Gastrocnemius medialis (tissue), 4 donors: ENCODE data around the gene FHOD3. TPM values are rescaled to one million over a fixed set of nuclear protein-coding genes. Genes with fewer than 3 reads are reported as not detected.

Source experiments
- ATAC-seq, 2 donors: fragments of 150-250 bp; one replicate each; pipeline ENCODE4 v1.9.1; 2016
- DNase-seq, 2 donors: peaks; one replicate each; pipeline ENCODE4 v3.0.0-alpha.2; 2019
- H3K27ac ChIP-seq, 4 donors: fragments of 200-600 bp; sonication (generic); 1 replicate in 1 of 4; 2 replicates in 3 of 4; pipeline ENCODE4 v1.5.1; 2016 to 2018; ENCODE audit warnings: mild to moderate bottlenecking in 2 of 4, moderate library complexity in 1 of 4
- H3K27me3 ChIP-seq, 3 donors: fragments of 200-600 bp; sonication (generic) in 2 of 3; 1 replicate in 1 of 3; 2 replicates in 2 of 3; pipeline versions ENCODE4 v1.5.1 to v1.6.0; 2016 to 2019; ENCODE audit warnings: mild to moderate bottlenecking in 1 of 3, moderate library complexity in 1 of 3
- H3K36me3 ChIP-seq, 2 donors: fragments of 200-600 bp; sonication (generic) in 1 of 2; one replicate each; pipeline ENCODE4 v1.5.1; 2017 to 2018
- H3K4me1 ChIP-seq, 2 donors: fragments of 200-600 bp; sonication (generic) in 1 of 2; one replicate each; pipeline ENCODE4 v1.5.1; 2016 to 2017; ENCODE audit warnings: mild to moderate bottlenecking in 2 of 2
- H3K4me3 ChIP-seq, 4 donors: fragments of 200-600 bp; sonication (generic) in 3 of 4; 1 replicate in 1 of 4; 2 replicates in 3 of 4; pipeline ENCODE4 v1.5.1; 2016 to 2019; ENCODE audit warnings: mild to moderate bottlenecking in 2 of 4
- H3K9me3 ChIP-seq, 3 donors: fragments of 200-600 bp; sonication (generic) in 2 of 3; 1 replicate in 1 of 3; 2 replicates in 2 of 3; pipeline ENCODE4 v1.5.1; 2016 to 2019
- CTCF ChIP-seq, 5 experiments: fragments of 450-650 bp in 3 of 5; fragments of 200-600 bp in 2 of 5; sonication (generic) in 2 of 5; IDR thresholded peaks in 4 of 5; conservative IDR thresholded peaks in 1 of 5; 1 replicate in 4 of 5; 2 replicates in 1 of 5; pipeline ENCODE4 v1.5.1; 2016 to 2019; ENCODE audit warnings: antibody characterized with exemption in 5 of 5, mild to moderate bottlenecking in 3 of 5, moderate library complexity in 3 of 5
- POLR2A ChIP-seq, 2 donors: fragments of 450-650 bp; IDR thresholded peaks; one replicate each; pipeline ENCODE4 v1.6.1; 2017; ENCODE audit warnings: antibody characterized with exemption in 2 of 2, mild to moderate bottlenecking in 2 of 2, moderate library complexity in 2 of 2
- in situ Hi-C, 4 donors: fragments of 200-750 bp; cut with MboI; loops; one replicate each; pipeline versions ENCODE4 v1.15.0 to v1.8.0; 2017; ENCODE audit warnings: low sequenced_read_pairs in 4 of 4
- intact Hi-C: fragments of 100-400 bp; cut with DNase I; formaldehyde crosslinking; loops from one replicate; pipeline ENCODE4 v1.15.1; 2023; ENCODE audit warnings: low total_unique reads
- total RNA-seq, 4 donors: library from RNA; depleted of rRNA; stranded (reverse); fragments of >200 nt; gene quantifications; one replicate each; pipeline versions ENCODE4 v1.1.0 to v1.2.3, GENCODE V29; 2016

FHOD3 gene
- total RNA-seq, 4 donors from 2014 or later, result 10.0 to 32.5 (median 17.0) TPM

- no peaks in the 10 kb centered on the region for H3K36me3 ChIP-seq
- no peak for DNase-seq
- in situ Hi-C loops (no loop called here), intact Hi-C loops (no loop called here)
- TF ChIP-seq POLR2A (IDR thresholded peaks at IDR 0.05), result no peak
- TF ChIP-seq CTCF (IDR thresholded peaks at IDR 0.05 in 4 of 5, conservative IDR thresholded peaks at IDR 0.05 in 1 of 5), result no peak
- no peaks in the 10 kb centered on the region for H3K4me1 ChIP-seq
- H3K27me3 ChIP-seq, result no peaks in the 10 kb centered on the region
- no peak overlapping the region for H3K4me3 ChIP-seq
- no peaks in the 10 kb centered on the region for H3K9me3 ChIP-seq
- ATAC-seq, result no peak
- no peak overlapping the region for H3K27ac ChIP-seq
These were observed 446.9 kb downstream of the FHOD3 start for GRCh38 chr18:36744261-36744876.

- ATAC-seq, result no peak
These were observed 447.9 kb downstream of the FHOD3 start for GRCh38 chr18:36745219-36745975.

GRCh38 chr18:36752929-36753865, 455.7 kb downstream of the FHOD3 start:
- Histone ChIP-seq H3K4me1 (peaks cover 5 to 14% of the 10 kb centered on the region in 2 donors), H3K9me3 (no peaks in the 10 kb centered on the region), H3K27me3 (no peaks in the 10 kb centered on the region), H3K4me3 (no peak overlapping the region), H3K36me3 (no peaks in the 10 kb centered on the region), H3K27ac (no peak overlapping the region)
- peak in 1 of 2 donors; percentile 19 for ATAC-seq
- DNase-seq, result no peak
- no peak for TF ChIP-seq CTCF (IDR thresholded peaks at IDR 0.05 in 4 of 5, conservative IDR thresholded peaks at IDR 0.05 in 1 of 5)
- TF ChIP-seq POLR2A (IDR thresholded peaks at IDR 0.05), result no peak
- in situ Hi-C loops, result loop anchor here in 2 of 4 donors (10.0 kb wide), 1 partner anchor 58 kb away; no protein-coding TSS in a partner anchor
- intact Hi-C loops, result no loop called here

More at GRCh38 chr18:36745219-36745975, 447.9 kb downstream of the FHOD3 start:
- no peaks in the 10 kb centered on the region for H3K9me3 ChIP-seq
- H3K4me1 ChIP-seq, result no peaks in the 10 kb centered on the region
- H3K27me3 ChIP-seq, result no peaks in the 10 kb centered on the region
- intact Hi-C loops (no loop called here), in situ Hi-C loops (no loop called here)
- H3K4me3 ChIP-seq, result no peak overlapping the region
- no peak overlapping the region for H3K27ac ChIP-seq
- TF ChIP-seq CTCF (IDR thresholded peaks at IDR 0.05 in 4 of 5, conservative IDR thresholded peaks at IDR 0.05 in 1 of 5) (no peak), POLR2A (IDR thresholded peaks at IDR 0.05) (no peak)
- no peak for DNase-seq
- H3K36me3 ChIP-seq, result no peaks in the 10 kb centered on the region

GRCh38 chr18:36756242-36756641, 458.7 kb downstream of the FHOD3 start:
- Histone ChIP-seq H3K9me3 (no peaks in the 10 kb centered on the region), H3K27me3 (no peaks in the 10 kb centered on the region), H3K36me3 (no peaks in the 10 kb centered on the region), H3K27ac (no peak overlapping the region), H3K4me3 (no peak overlapping the region), H3K4me1 (peaks cover 5 to 14% of the 10 kb centered on the region in 2 donors)
- TF ChIP-seq POLR2A (IDR thresholded peaks at IDR 0.05) (no peak), CTCF (IDR thresholded peaks at IDR 0.05 in 4 of 5, conservative IDR thresholded peaks at IDR 0.05 in 1 of 5) (no peak)
- no peak for DNase-seq
- no peak for ATAC-seq
- intact Hi-C loops, result no loop called here
- in situ Hi-C loops, result loop anchor here (5.0 to 10.0 kb wide), 2 partner anchors 61 to 69 kb away; no protein-coding TSS in a partner anchor
